ENCODE measurements around the gene EPHA6.
"Not testable (repeated sequence)": the region's sequence is repeated elsewhere in the genome, so short reads cannot be mapped to it uniquely, and the experiment has no call there.

The EPHA6 gene

DNA sequence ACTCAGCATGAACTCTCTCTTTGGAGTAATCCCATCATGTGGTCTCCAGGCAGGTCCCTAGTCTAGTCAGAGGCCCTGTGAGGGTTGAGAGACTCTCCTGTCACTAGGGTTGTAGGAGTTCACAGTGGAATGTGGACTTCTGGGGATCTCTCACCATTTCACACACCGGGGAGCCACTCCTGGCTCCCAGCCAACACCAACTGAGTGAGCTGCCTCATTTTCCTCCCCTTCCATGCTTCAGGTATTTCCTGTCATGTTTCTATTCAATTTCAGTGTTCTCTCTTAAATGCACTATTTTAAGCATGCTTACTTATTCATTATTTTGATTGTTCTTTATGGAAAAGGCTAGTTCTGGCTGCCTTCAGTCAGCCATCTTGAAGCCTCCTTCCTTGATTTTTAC is 482.6 kb downstream of the EPHA6 start:
- no peak for DNase-seq

DNA sequence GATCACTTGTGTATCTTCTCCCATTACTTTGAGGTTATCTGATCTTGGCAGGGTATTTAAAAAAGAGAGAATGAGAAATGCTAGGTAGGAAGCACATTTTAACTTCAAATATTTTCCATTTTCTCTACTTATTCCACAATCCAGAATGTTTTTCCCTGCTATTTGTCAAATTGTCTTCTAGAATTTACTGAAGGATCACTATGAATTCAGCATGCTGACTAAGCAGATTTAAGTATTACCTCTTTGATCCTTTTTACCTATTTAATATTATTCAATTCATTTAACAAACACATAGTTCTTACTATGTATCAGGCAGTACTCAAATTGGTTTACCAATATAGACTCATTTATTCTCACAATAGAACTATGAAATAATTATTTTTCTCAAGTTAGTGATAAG is 486.7 kb downstream of the EPHA6 start:
- no peak for DNase-seq

DNA sequence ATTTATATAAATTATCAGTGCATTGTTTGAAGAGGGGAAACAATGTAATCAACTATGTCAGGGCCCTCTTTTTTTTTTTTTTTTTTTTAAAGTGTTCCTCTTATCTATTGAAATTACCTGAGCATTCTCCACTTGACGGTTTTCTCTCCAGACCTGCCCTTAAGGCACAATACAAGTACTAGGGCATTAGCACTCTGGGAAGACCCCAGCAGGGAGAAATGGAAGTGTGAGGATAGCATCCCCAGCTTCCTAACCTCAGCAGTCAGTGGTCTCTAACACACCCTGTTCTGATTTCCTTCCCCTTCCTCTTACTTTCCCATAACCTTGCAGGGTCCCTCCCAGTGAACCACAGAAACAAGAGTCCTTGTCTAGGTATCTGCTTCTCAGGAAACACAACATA is 491.8 kb downstream of the EPHA6 start:
- no peak for DNase-seq

DNA sequence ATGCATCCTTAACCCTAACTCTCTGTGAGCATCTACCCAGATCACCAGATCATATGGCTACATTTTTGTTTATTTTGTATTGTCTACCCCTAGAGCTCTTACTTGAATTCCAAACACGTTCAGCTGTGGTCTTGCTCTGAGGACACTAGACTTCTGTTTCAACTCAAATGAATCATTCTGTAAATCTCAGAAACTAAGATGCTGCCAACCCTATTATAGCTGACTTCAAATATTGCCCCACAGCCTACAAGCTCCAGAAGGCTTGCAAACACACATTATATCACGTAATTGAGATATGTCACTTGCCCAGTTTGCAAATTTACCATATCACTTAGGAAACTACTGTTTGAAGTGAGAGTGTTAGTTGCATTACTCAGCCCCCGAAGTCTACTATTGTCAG is 524.0 kb downstream of the EPHA6 start:
- DNase-seq: no peak

DNA sequence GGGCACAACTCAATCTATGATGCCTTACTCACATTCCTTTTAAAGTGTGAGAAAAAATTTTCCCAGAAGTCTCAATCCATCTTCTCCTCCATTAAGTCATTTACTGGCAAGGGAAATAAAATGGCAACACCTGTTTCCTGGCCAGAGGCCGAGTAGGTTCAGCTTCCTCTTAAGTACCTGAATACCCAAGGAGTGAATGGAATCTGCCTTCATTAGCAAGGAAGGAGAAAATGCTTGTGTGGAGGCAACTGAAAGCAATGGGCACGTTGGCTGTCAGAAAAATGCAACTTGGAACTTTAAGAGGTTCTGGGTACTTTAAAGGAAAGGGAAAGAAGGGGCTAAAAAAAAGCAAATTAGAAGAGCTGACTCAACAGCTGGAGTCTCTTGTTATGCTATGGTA is 526.5 kb downstream of the EPHA6 start:
- no peak for DNase-seq

DNA sequence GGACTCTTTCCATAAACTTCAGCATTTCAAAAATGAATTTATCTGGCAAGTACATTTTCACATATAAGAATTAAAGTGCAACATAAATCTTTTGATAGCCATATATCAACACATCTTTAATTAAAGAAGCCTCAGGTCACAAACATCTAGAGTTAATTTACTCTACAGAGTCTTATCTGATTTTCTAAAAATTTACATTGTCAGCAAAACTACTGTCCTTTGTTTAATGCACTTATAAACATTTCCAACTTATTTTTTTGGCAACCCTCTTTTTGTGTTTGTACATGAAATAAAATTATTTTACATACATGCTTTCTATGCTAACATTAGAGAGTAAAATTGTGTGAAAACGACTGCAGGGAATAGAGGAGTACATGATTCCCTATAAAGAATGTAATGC is 533.4 kb downstream of the EPHA6 start:
- no peak for DNase-seq

DNA sequence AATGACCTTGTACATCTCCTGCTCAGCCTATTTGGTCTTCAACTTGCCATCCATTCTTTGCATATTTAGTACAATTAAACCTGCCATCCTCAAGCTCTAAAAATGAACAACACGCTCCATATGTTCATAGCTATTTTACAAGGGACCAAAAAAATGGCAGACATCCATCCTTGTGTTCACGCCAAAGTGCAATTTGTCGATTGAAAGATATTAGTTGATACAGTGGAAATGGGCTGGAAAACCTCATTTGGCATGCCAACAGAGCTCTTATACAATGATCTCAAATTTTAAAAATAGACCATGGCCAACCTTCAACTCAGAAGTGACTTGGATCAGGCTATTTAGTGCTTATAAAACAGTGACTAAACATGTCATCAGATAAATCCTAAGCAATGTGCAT is 536.6 kb downstream of the EPHA6 start:
- DNase-seq: no peak

DNA sequence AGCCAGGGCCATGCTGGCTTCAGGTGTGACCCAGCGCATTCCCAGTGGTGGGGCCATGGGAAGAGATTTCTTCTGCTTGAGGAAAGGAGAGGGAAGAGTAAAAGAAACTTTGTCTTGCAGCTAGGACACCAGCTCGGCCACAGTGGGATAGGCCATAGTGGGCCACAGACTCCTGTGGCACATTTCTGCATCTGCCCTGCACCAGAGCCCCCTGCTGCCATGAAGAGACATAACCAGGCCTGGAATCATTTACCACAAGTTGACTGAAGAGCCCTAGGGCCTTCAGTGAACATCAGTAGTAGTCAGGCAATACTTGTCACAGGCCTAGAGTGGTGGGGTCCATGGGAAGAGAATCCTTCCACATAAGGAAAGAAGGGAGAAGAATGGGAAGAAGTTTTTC is 538.8 kb downstream of the EPHA6 start:
- no peak for DNase-seq

DNA sequence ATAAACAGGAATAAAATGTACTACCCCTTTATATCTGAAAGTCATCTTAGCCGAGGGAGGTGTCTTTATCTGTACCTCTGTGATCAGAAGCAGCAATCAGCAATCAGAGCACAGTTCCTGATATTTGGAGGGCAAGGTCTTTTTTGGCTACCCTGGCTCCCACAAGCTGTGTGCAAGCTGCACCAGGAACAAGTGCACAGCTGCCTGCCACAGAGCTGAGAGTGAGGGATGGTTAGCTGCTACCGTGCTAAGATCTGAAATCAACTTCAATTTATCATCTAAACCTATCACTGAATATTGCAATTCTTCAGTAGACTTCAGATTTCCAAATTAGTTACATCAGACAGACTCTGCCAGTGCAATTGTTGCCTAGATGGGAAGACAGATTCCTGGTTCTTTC is 545.6 kb downstream of the EPHA6 start:
- no peak for DNase-seq

DNA sequence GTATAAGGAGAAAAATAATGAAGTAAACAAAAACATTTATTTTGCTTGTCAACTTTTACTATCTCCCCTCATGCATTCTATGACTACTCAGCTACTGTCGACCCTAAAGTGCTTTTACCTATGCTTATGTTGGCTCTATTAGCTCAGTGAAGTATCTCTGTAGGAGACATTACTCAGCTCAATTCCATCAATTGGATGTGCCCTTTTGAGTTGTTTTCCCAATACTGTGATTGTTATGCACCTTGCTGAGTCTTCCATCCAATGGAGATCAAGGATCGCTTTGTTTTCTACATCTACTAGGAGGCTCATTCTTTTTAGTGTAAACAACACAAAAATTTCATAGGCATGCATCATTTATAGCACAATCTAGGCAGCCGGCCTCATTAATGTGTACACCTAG is 546.4 kb downstream of the EPHA6 start:
- DNase-seq: no peak

DNA sequence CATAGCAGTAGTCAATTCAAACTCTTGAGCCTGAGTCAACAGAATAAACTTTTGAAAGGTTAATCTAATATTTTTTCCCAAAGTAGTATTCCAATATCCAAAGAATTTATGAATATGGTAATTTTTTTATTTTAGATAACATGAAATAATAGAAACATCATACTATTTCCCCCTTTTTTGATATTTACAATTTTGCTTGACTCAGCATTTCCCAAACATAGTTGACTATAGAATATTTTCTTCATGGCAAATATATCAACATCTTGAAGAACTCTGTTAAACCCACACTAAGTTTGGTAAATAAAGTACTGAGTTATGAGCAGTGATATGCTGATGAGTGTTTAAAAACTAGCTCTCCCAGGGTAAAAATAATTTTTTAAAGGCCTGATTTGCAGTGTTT is 570.2 kb downstream of the EPHA6 start:
- DNase-seq: no peak

DNA sequence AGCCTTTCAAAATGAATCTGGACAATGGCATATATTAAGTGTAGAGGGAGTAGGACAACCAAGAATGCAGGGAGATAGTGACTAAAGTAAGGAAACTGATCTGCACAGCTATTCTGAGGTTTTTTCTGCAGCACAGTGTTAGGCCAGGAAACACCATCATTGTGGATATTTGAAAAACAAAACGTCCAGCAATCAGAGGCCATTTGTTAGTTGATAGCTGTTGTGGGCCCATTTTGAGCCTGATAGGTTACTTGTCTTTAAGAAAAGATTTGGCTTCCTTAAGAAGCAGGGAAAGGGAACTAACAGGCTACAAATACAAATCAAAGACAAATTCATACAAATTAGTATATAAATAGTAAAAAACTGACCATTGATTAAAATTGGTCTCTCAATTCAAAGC is 574.4 kb downstream of the EPHA6 start:
- no peak for DNase-seq

DNA sequence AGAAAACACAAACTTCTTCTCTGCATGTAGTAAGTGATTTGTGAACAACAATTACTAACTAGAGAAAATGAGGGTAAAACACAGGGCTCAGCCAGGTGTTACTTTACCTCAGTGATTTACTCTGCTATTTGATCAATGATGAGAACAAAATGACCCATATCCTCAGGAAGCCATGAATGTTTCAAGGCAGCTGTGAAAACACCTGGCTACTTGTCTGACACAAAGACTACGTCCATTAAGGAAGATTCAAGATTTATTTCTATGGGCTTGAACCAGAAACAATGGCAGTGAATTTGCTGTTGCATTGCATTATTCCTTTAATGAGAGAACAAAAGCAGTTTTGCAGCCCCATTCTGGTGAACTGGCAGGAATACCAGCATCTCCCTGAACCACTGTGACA is 575.5 kb downstream of the EPHA6 start:
- no peak for DNase-seq

DNA sequence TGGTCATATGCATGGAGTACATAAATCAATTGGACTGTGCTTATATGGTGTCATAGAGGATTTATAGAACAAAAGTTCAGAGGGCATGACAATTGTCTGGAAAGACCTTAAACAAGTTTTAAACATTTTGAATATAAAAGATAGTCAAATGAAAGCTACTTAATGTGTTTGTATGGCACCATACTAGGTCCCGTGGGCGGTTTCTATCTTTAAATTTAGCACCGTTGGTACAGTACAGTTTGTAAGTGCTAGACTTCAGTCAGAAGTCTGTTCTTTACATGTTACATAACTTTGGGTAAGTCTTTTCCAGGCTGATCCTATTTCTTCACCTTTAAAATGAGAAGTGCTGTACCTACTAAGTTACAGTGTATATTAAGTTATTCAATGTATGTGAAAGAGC is 576.8 kb downstream of the EPHA6 start:
- no peak for DNase-seq

DNA sequence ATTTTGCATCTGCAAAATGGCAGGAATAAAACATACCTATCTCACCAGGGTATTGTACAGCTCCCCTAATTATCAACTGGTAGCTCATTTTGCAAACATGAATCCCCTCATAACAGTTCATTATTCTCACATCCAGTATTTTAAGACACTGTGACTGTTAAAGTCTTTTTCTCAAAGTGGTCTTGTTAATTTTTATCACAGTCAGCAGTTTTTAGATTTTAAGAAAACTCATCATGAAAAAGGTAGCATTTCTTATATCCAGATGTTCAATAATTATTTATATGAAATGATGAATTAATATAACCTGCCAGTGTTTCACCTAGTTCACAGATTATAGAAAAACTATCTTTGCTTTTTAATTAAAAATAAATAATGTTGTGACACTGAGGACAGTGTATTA is 595.2 kb downstream of the EPHA6 start:
- no peak for DNase-seq

DNA sequence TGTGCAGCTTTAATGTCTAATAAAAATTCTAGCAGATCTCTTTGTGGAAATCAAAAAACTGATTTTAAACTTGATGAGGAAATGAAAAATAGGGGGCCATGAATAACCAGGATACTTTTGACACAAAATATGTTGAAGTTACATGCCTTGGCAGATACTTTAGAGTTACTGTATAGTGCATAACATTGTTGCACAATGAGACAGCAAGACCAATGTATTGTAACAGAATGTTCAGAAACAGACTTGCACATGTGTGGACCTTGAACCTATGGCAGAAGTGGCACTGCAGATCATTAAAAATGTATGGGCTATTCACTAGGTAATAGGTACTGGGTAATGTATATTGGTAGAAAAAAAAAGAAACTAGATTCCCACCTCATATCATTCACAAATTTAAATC is 607.2 kb downstream of the EPHA6 start:
- DNase-seq: no peak

DNA sequence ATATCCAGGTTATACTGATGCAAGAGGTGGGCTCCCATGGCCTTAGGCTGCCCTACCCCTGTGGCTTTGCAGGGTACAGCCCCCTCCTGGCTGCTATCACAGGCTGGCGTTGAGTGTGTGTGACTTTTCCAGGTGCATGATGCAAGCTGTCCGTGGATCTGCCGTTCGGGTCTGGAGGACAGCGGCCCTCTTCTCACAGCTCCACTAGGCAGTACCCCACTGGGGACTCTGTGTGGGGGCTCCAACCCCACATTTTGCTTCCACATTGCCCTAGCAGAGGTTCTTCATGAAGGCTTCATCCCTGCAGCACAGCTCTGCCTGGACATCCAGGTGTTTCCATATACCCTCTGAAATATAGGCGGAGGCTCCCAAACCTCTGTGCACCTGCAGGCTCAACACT is 610.6 kb downstream of the EPHA6 start:
- no peak for DNase-seq

DNA sequence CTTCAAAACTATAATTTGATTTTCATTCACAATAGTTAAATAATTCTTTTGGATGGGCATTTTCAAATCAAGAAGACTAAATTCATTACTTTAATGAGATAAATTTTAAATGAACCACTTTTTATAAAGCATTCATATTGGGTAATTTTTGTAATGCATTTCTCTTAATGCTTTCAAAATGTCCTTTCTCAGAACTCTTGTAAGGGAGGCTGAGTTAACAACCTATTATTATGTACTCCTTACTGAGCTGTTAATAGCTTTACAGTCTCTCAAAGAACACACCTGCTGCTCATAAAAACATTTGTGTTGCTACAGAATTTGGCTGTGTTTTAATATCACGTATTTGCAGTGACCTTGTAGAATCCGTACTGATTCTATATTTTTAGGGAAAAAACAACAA is 616.2 kb downstream of the EPHA6 start:
- no peak for DNase-seq

DNA sequence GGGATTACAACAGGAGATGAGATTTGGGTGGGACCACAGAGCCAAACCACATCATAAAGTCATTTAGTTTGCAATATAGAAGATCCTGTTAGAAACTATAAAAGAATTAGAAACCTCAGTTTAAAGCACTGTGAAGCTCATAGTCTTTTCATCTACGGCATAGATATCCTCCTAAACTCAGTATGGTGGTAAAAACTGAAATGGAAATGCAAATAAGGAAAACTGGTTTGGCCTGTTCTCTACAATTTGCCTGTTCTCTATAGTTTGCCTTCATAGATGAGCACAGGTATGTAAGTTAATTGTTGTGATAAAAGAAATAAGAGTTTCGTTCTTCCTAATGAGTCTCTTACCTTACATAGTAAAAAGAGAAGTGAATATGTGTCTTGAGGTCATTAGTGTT is 618.5 kb downstream of the EPHA6 start:
- DNase-seq: no peak

DNA sequence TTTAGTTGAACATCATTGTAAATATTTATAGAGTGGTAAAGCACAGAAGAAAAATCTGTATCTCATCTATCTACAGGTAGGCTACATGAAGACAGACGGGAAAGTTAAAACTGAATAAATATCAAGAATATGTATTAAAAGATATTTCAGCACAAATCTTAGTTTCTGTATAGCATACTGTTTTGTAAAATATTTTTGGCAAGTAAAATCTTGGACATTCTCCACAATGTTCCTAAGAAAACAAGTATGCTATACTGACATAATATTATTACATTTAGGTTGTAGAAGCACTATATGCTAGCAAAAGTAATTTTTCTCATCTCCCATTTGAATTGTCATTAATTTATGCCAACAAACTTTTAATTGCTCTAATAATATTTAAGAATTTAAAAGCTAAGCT is 623.7 kb downstream of the EPHA6 start:
- DNase-seq: no peak

DNA sequence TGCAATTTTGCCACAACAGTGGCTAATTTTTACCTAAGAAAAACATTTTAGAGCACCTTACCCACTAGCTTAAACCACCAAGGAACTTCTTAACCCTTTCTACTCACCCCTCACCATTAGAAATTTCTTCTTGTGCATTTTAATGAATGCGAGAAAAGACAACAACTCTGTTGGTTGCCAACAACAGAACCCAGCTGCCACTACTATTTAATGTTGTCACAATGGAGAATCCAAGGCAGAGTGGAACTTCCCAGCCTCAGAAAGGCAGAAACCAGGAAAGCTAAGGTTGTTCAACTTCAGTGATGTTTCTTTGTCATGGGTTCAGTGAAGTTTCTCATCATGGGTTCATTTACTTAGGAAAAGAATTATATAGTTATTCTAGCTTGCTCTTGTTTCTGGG is 625.0 kb downstream of the EPHA6 start:
- no peak for DNase-seq

DNA sequence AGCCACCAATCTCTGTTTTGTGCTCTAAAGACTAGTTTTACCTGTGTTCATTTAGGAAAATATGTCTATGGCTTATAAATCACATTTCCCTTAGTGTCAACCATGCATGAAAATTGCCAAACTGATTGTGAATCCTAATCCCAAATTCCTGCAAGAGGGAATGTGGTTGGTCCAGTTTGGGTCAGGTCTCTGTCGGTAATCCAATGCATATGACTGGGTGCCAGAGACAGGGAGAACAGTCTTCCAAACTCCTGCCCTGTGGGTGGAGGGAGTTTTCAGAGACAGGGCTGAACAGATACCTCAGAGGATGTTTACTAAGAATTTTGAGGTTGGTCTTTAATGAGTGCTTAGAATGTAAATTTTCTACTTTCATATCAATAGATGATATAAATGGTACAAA is 649.6 kb downstream of the EPHA6 start:
- DNase-seq: no peak

DNA sequence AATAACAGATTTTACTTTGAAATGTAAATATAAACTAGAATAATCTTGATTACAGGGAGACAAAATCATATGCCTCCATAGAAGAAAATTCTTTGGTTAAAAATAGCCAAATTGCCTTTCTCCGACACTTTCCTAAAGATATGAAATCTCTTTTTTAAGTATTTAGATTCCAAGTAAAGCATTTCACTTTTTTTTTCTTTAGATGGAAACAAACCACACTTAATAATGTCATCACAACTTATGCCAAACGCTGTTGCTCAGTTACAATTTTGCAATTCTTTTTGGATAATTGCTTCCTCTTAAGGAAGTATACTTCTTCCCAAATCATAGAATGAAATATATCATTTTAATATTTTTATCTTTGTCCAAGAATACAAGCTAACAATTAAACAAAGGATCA is 656.1 kb downstream of the EPHA6 start:
- DNase-seq: no peak

DNA sequence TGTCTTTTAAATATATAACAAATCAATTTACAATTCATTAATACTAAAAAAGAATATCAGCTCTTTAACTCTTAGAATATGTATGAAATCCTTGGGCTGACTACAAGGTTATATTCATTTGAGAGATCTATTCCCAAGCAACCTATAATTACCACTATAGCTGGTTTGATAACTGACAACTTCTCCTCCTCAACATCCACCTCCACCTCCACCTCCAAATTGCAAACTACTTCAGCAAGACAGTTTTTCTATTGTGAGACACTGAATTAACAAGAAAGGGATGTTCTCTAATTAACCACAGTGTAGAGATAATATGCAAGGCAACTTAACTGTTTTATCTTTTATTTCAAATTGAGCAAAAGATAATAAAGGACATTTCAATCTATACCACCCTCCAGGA is 665.3 kb downstream of the EPHA6 start:
- no peak for DNase-seq

DNA sequence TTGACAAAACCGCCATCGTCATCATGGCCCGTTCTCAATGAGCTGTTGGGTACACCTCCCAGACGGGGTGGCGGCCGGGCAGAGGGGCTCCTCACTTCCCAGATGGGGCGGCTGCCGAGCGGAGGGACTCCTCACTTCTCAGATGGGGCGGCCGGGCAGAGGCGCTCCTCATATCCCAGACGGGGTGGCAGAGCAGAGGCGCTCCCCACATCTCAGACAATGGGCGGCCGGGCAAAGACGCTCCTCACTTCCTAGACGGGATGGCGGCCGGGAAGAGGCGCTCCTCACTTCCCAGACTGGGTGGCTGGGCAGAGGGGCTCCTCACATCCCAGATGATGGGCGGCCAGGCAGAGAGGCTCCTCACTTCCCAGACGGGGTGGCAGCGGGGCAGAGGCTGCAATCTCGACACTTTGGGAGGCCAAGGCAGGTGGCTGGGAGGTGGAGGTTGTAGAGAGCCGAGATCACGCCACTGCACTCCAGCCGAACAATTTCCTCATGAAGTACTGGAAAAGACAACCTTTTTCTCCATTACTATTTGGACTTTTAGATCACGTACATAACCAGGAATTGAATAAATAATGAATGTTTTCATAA is 666.4 kb downstream of the EPHA6 start:
- not testable (repeated sequence) for DNase-seq

DNA sequence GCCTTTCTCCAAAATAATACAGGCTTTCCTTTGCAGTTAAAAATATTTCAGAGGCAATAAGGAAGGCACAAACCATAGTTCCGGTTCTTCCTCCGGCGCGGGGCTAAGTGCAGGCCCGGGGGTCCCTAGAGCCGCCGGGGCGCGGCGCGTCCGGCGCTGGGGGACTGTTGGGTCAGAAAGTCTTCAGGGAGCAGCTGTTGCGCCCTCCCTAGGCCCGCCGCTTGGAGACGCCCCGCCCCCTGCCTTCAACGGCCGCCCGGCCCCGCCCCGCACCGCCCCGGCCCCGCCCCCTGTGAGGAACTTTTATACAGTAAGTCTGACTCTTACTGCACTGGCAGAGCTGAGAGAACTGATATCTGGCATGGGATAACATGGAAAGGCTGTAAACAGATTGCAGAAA is 667.0 kb downstream of the EPHA6 start:
- DNase-seq: no peak

Data from CD4-positive, alpha-beta T cell treated with Interleukin-1 beta for 1 hour (primary cell).